ENCODE data around the gene GSG1L. TPM values are rescaled to one million over a fixed set of nuclear protein-coding genes. Genes with fewer than 3 reads are reported as not detected.

GSG1L gene
- total and polyA plus RNA-seq, 2 of the 13 experiments (the other 11 are each of a cell fraction or from before 2014, with no cell fraction given): not detected

GRCh38 chr16:28110074-28110473 is 46.6 kb upstream of the GSG1L start:
- ATAC-seq: no peak
- Histone ChIP-seq H3K27me3 (ENCODE audit: control insufficient read depth in 1 of 2, insufficient read depth in 2 of 2, low read length in 2 of 2) (no peaks in the 10 kb centered on the region), H3K4me1 (ENCODE audit: insufficient read depth, low read length) (no peaks in the 10 kb centered on the region), H3K36me3 (replicated peaks in 1 of 2; ENCODE audit: control insufficient read depth in 1 of 2, insufficient read depth in 2 of 2, low read length in 2 of 2) (peaks cover 47 to 85% of the 10 kb centered on the region in 2 experiments), H3K79me2 (ENCODE audit: insufficient read depth, low read length) (no peaks in the 10 kb centered on the region), H3K4me3 (replicated peaks in 1 of 3; ENCODE audit: insufficient read depth in 1 of 3, low read depth in 2 of 3, low read length in 3 of 3) (no peak overlapping the region), H3K9ac (ENCODE audit: insufficient read depth, low read depth, low read length) (no peak overlapping the region), H2AFZ (ENCODE audit: low read length) (no peak overlapping the region), H3K9me3 (ENCODE audit: low read length) (no peaks in the 10 kb centered on the region), H3K4me2 (ENCODE audit: low read depth, low read length) (no peak overlapping the region), H4K20me1 (ENCODE audit: insufficient read depth, low read length) (peaks cover 3% of the 10 kb centered on the region; the same call in 1 of the 2 replicates), H3K27ac (ENCODE audit: extremely low read length, insufficient read depth, low read length) (no peak overlapping the region)
- in situ Hi-C loops (cut with HindIII; ENCODE audit: extremely low pct_ligation_motif_present, low pct_unique_long_range_greater_than_20kb): no loop called here
- 97% methylated on average over 3 of the region's 3 CpGs for WGBS (ENCODE audit: low lambda C conversion rate)
- FAIRE-seq: no peak
- BruUV-seq (replicated peaks): no TSS peak
- DNase-seq (ENCODE audit: low spot score): no peak
- intact Hi-C loops (cut with micrococcal nuclease; ENCODE audit: unreplicated experiment): no loop called here
- TF ChIP-seq MXD4 (CRISPR knock-in tag; IDR thresholded peaks at IDR 0.05): no peak
- POLR2A ChIA-PET: no interaction called here
- CTCF ChIA-PET (ENCODE audit: low intra/inter-chr PET ratio, low total read pairs): no interaction called here

GRCh38 chr16:28108590-28109247 is 45.2 kb upstream of the GSG1L start:
- H3K36me3 ChIP-seq (replicated peaks in 1 of 2; ENCODE audit: control insufficient read depth in 1 of 2, insufficient read depth in 2 of 2, low read length in 2 of 2): peaks cover 58 to 88% of the 10 kb centered on the region in 2 experiments
- no peaks in the 10 kb centered on the region for H3K4me1 ChIP-seq (ENCODE audit: insufficient read depth, low read length)

More at GRCh38 chr16:28108590-28109247, 45.2 kb upstream of the GSG1L start:
- Histone ChIP-seq H2AFZ (ENCODE audit: low read length) (no peak overlapping the region), H3K9me3 (ENCODE audit: low read length) (no peaks in the 10 kb centered on the region), H3K4me3 (replicated peaks in 1 of 3; ENCODE audit: insufficient read depth in 1 of 3, low read depth in 2 of 3, low read length in 3 of 3) (no peak overlapping the region), H3K4me2 (ENCODE audit: low read depth, low read length) (no peak overlapping the region), H4K20me1 (ENCODE audit: insufficient read depth, low read length) (peaks cover 3% of the 10 kb centered on the region; the same call in 1 of the 2 replicates), H3K79me2 (ENCODE audit: insufficient read depth, low read length) (no peaks in the 10 kb centered on the region), H3K9ac (ENCODE audit: insufficient read depth, low read depth, low read length) (no peak overlapping the region), H3K27me3 (ENCODE audit: control insufficient read depth in 1 of 2, insufficient read depth in 2 of 2, low read length in 2 of 2) (no peaks in the 10 kb centered on the region), H3K27ac (ENCODE audit: extremely low read length, insufficient read depth, low read length) (no peak overlapping the region)
- no TSS peak for BruUV-seq (replicated peaks)
- FAIRE-seq: no peak
- in situ Hi-C loops (cut with HindIII; ENCODE audit: extremely low pct_ligation_motif_present, low pct_unique_long_range_greater_than_20kb) (no loop called here), intact Hi-C loops (cut with micrococcal nuclease; ENCODE audit: unreplicated experiment) (no loop called here)
- ChIA-PET CTCF (ENCODE audit: low intra/inter-chr PET ratio, low total read pairs) (no interaction called here), POLR2A (no interaction called here)
- no peak for ATAC-seq
- DNase-seq (ENCODE audit: low spot score): no peak
- WGBS (ENCODE audit: low lambda C conversion rate): 89% methylated on average over 12 of the region's 12 CpGs
- TF ChIP-seq NRL (CRISPR knock-in tag; IDR thresholded peaks at IDR 0.05; ENCODE audit: borderline replicate concordance): 0 out of 2 replicates have a peak, but pooled peaks have one; percentile 30
- peak; percentile 30 for TF ChIP-seq AGO2 (optimal IDR thresholded peaks at IDR 0.05; ENCODE audit: low read depth, low read length)
- TF ChIP-seq, protein P1, sequence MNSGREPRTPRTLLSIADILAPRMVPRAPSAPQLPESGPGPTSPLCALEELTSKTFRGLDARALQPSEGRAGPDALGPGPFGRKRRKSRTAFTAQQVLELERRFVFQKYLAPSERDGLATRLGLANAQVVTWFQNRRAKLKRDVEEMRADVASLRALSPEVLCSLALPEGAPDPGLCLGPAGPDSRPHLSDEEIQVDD (CRISPR knock-in tag; IDR thresholded peaks at IDR 0.05; ENCODE audit: borderline replicate concordance): no peak

Measured in HepG2 (cell line).